HG03060 (cell line): Measurements from ENCODE around the gene SP140.
"Not testable (repeated sequence)": the region's sequence is repeated elsewhere in the genome, so short reads cannot be mapped to it uniquely, and the experiment has no call there.

Source experiments
- ATAC-seq: cut with Tn5 transposase; IDR thresholded peaks from one replicate; pipeline ENCODE4 v1.9.1; 2021; ENCODE audit warnings: low read depth, moderate number of reproducible peaks; ENCODE audit not compliant: unreplicated experiment

SP140 gene

GRCh38 chr2:230224458-230224857 is 1.1 kb upstream of the SP140 start:
- ATAC-seq = no peak

GRCh38 chr2:230226051-230226551 is 565 bp downstream of the SP140 start:
- ATAC-seq = peak; percentile 60

- ATAC-seq = no peak
These were observed 1.7 kb downstream of the SP140 start for GRCh38 chr2:230227216-230227615.

DNA sequence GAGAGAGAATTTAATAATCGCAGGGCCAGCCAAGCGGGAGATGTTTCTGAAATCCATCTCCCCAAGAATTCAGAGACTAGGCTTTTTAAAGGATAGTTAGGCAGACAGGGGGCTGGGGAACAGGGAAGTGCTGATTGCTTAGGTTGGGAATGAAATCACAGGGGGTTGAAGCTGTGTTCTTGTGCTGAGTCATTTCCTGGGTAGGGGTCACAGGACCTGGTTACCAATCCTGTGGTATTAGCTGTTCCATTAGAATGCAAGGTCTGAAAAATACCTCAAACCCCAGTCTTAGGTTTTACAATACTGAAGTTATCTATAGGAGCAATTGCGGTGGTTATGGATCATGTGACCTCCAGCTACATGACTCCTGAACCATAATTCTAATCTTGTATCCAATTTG is 4.6 kb downstream of the SP140 start:
- no peak for ATAC-seq

GRCh38 chr2:230230496-230231200 is 5.1 kb downstream of the SP140 start:
- no peak for ATAC-seq

- no peak for ATAC-seq
These were observed 5.7 kb downstream of the SP140 start for GRCh38 chr2:230231251-230231650.

DNA sequence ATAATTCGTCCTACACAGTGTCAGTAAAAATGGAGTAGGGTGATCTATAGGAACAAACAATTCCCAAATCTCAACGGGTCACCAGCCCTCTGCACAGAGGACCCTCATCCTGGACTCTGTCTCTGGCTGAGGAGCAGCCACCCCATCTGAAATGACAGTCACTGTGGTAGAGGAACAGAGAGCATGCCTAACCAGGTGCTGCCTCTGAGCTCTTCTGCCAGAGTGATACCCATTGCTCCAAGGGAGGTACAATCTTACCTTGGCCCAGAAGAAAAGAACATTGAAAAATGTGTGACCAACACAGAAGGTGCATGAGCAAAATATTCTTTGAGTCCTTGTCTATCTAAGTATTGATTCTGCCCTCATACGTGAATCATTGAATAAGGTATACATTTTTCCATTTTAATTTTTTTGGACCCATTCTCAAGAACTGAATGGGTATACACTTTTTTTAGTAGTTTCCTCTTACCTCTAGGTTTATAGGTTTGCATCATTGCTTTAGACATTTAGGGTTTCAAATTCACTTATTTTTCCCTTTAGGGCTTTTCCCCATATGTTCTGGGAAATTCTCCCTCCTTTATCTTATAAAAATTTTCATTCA is 8.7 kb downstream of the SP140 start:
- no peak for ATAC-seq

DNA sequence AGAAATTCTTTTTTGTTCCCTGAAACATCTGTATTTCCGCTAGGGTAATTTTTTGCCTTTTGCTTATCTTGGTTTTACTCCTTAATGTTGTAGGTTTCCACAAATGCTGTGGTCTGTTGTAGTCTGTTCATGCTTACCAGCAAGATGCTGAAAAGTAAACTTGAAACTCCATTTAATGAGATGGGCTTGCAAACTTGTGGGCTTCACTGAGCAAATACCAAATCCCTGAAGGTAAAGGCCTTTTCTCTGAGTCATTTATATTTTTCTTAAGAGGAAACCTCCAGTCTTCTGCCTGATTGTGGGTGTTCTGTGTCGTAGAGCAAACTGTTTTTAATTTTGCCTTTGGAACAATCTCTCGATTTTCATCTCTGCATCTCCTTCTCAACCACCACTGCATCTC is 9.3 kb downstream of the SP140 start:
- no peak for ATAC-seq

GRCh38 chr2:230244211-230244610 is 18.7 kb downstream of the SP140 start:
- ATAC-seq = no peak

- no peak for ATAC-seq
These were observed 20.7 kb downstream of the SP140 start for GRCh38 chr2:230246206-230246605.

- no peak for ATAC-seq
These were observed 24.7 kb downstream of the SP140 start for GRCh38 chr2:230250231-230250630.

DNA sequence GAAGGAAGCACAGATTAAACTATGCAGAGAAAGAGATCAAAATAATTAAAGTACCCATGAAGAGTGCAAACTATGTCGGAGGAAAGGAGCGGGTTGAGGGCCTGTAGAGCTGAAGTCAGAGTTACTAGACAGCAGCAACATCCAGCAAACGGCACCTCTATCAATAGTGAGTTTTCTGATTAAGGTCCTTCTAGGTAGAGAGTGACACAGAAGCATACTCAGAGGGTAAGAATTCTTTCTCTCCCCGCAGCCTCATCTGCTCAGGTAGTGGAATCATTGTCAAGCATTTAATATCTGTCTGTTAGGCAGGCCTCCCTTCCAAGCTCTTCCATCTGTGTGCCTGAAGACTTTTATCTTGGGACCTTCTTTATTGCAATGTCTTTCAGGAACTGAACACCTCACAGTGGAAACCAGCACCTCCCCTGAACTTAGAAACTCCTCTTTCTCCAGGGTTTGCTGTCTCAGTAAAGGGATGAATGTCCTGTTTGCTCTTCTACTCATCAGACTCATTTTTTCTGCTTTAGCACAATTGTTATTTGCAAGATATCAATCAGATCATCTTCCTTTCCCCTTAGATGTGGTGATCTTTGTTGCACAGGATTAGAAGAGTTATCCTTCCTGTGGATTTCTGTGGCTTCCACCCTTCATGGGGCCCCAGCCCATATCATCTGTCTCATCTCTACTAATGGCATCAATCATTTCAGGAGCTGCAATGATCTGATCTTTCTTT is 28.8 kb downstream of the SP140 start:
- no peak for ATAC-seq

- ATAC-seq = no peak
These were observed 31.3 kb downstream of the SP140 start for GRCh38 chr2:230256733-230257332.

- no peak for ATAC-seq
These were observed 32.9 kb downstream of the SP140 start for GRCh38 chr2:230258483-230258882.

- ATAC-seq = no peak
These were observed 36.7 kb downstream of the SP140 start for GRCh38 chr2:230262246-230262645.

DNA sequence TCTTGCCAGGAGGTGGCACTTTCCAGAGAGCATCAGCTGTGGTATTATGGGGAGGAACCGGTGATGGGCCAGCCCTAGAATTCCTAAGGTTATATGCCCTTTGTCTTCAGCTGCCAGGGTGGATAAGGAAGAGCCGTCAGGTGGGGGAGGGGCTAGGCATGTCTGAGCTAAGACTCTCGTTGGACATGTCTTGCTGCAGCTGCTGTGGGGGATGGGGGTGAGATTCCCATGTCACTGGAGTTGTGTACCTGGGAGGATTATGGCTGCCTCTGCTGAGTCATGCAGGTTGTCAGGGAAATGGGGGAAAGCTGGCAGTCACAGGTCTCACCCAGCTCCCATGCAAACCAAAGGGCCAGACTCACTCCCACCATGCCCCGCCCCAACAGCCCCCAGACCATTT is 39.4 kb downstream of the SP140 start:
- not testable (repeated sequence) for ATAC-seq

DNA sequence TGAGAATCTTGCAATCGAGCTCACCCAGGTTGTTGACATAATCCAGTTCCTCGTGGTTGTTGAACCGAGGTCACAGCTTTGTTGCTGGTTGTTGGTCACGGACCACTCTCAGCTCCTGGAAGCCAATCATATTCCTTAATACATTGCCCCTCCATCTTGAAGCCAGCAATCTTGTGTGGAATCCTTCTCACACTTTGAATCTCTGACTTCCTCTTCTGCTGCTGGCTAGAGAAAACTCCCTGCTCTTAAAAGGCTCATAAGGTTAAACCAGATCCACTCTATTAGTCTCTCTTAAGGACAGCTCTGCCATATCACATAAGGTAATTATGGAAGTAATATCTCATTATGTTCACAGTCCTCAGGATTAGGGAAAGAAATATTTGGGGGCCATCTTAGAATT is 41.1 kb downstream of the SP140 start:
- no peak for ATAC-seq

DNA sequence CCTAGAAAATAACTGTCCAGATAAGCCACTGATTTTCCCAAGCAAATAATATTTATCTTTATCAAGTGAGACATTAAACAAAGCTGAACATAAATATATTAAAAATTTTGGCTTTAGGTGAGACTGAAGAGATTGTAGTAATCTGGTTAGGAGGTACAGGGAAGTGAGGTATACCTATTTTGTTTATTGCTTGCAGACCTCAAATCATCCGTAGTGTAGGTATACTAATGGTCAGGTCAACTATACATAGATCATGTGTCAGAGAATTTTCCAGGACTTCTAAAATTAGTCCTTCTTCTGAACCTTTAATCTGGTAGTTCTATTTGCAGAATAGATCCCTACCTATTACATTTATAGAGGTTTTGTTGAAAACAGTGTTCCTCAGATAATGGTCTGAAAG is 41.5 kb downstream of the SP140 start:
- ATAC-seq = no peak

DNA sequence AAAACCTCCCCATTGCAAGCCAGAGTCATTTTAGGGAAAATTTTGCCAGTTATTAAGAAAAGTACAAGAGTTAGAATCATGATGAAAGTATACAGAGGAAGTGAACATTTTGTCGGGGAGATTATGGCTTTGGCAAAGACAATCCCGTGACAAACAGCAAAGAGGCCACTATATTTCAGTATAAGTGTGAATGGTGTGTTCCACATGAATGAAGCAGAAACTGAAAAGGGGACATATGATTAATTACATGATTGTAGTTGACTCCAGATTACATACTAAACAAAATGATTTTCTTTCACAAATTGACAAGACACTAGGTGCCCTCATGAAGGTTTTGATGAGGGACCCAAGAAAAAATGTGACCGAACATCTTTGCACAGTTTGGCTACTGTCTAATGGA is 42.0 kb downstream of the SP140 start:
- peak; percentile 60 for ATAC-seq

- no peak for ATAC-seq
These were observed 43.2 kb downstream of the SP140 start for GRCh38 chr2:230268606-230269243.

- no peak for ATAC-seq
These were observed 44.2 kb downstream of the SP140 start for GRCh38 chr2:230269715-230270114.
